Measurements from ENCODE around the gene GPM6B. TPM values are rescaled to one million over a fixed set of nuclear protein-coding genes. Genes with fewer than 3 reads are reported as not detected.

GPM6B gene, protein sequence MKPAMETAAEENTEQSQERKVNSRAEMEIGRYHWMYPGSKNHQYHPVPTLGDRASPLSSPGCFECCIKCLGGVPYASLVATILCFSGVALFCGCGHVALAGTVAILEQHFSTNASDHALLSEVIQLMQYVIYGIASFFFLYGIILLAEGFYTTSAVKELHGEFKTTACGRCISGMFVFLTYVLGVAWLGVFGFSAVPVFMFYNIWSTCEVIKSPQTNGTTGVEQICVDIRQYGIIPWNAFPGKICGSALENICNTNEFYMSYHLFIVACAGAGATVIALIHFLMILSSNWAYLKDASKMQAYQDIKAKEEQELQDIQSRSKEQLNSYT
- total RNA-seq, result 10 to 100 TPM in 5 of 6 donors, 1 to 10 TPM in 1; 5.2 to 29.6 (median 21.8) TPM

- Histone ChIP-seq H3K27me3 (no peaks in the 10 kb centered on the region), H3K36me3 (no peaks in the 10 kb centered on the region), H3K9me3 (no peaks in the 10 kb centered on the region), H3K4me3 (no peak within 1 kb of the TSS), H3K27ac (no peak within 1 kb of the TSS), H3K4me1 (no peaks in the 10 kb centered on the region)
- DNase-seq, result no peak
- 33 to 56% methylated on average over 14 to 19 of the region's 19 CpGs for WGBS, 2 donors
- no peak for ATAC-seq (ENCODE audit: low FRiP score in 2 of 2)
- TF ChIP-seq CTCF (IDR thresholded peaks at IDR 0.05) (no peak), POLR2AphosphoS5 (IDR thresholded peaks at IDR 0.05) (no peak), POLR2A (IDR thresholded peaks at IDR 0.05) (no peak), EP300 (IDR thresholded peaks at IDR 0.05) (no peak)
Measured at GRCh38 chrX:13816643-13817627, at the start of gene GPM6B. GPM6B (minus strand) TSS chrX:13817093; CDS start chrX:13816904, 189 bp downstream.

DNA sequence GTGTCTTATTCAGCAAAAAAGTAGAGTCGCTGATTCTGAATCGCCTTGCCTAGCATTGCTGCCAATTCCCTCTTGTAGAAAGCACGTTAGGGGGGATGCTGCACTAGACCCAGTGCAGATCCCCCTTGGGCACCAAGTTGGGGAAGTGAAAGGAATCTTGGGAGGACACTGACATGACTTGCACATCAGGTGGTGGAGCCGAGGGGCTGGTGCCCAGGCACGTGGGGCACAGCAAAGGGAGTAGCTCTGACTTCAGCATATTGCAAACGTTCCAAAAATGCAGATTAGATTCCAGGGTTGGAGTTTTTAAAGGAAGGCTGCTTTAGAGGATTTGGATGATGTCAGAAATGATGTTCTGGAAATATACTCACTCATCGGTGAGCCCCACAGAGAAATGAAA, 47.4 kb upstream of the GPM6B start:
- no peaks in the 10 kb centered on the region for H3K4me1 ChIP-seq
- 56 to 57% methylated on average over 7 of the region's 7 CpGs for WGBS, 2 donors
- TF ChIP-seq POLR2A (IDR thresholded peaks at IDR 0.05) (no peak), EP300 (IDR thresholded peaks at IDR 0.05) (no peak), CTCF (IDR thresholded peaks at IDR 0.05) (no peak), POLR2AphosphoS5 (IDR thresholded peaks at IDR 0.05) (no peak)
- ATAC-seq (ENCODE audit: low FRiP score in 2 of 2), result no peak
- peak in 1 of 2 donors; percentile 5 for DNase-seq
- no peaks in the 10 kb centered on the region for H3K27me3 ChIP-seq
- H3K27ac ChIP-seq, result no peak overlapping the region
- H3K36me3 ChIP-seq, result no peaks in the 10 kb centered on the region
- H3K9me3 ChIP-seq, result no peaks in the 10 kb centered on the region
- no peak overlapping the region for H3K4me3 ChIP-seq

- TF ChIP-seq POLR2AphosphoS5 (IDR thresholded peaks at IDR 0.05) (no peak), POLR2A (IDR thresholded peaks at IDR 0.05) (no peak), CTCF (IDR thresholded peaks at IDR 0.05) (no peak), EP300 (IDR thresholded peaks at IDR 0.05) (no peak)
- Histone ChIP-seq H3K4me3 (no peak overlapping the region), H3K27me3 (no peaks in the 10 kb centered on the region), H3K27ac (no peak overlapping the region), H3K9me3 (no peaks in the 10 kb centered on the region), H3K4me1 (no peaks in the 10 kb centered on the region), H3K36me3 (no peaks in the 10 kb centered on the region)
- DNase-seq, result no peak
- WGBS, 2 donors, result 72 to 82% methylated on average over 3 of the region's 3 CpGs
- ATAC-seq (ENCODE audit: low FRiP score in 2 of 2), result no peak
Measured at GRCh38 chrX:13863324-13863723, 46.4 kb upstream of the GPM6B start.

- H3K36me3 ChIP-seq, result no peaks in the 10 kb centered on the region
- H3K4me3 ChIP-seq, result no peak overlapping the region
- DNase-seq (no peak), ATAC-seq (ENCODE audit: low FRiP score in 2 of 2) (no peak)
- no peaks in the 10 kb centered on the region for H3K4me1 ChIP-seq
- TF ChIP-seq EP300 (IDR thresholded peaks at IDR 0.05) (no peak), CTCF (IDR thresholded peaks at IDR 0.05) (no peak), POLR2AphosphoS5 (IDR thresholded peaks at IDR 0.05) (no peak), POLR2A (IDR thresholded peaks at IDR 0.05) (no peak)
- no peaks in the 10 kb centered on the region for H3K9me3 ChIP-seq
- H3K27me3 ChIP-seq, result no peaks in the 10 kb centered on the region
- 47 to 69% methylated on average over 1 of the region's 1 CpG for WGBS, 2 donors
- H3K27ac ChIP-seq, result no peak overlapping the region
Measured at GRCh38 chrX:13859724-13860123, 42.8 kb upstream of the GPM6B start.
